ENCODE results near the gene PGRMC2. TPM values are rescaled to one million over a fixed set of nuclear protein-coding genes. Genes with fewer than 3 reads are reported as not detected.

PGRMC2 gene
- total and polyA plus RNA-seq, 2 experiments from 2014 or later: 14.0 to 38.9 TPM

- Histone ChIP-seq H3K27ac (no peak overlapping the region), H3K4me1 (ENCODE audit: low read depth) (peaks cover 10% of the 10 kb centered on the region), H3K27me3 (no peaks in the 10 kb centered on the region), H3K36me3 (no peaks in the 10 kb centered on the region), H3K9me3 (ENCODE audit: low read depth) (no peaks in the 10 kb centered on the region), H3K4me3 (no peak overlapping the region)
- TF ChIP-seq CTCF (IDR thresholded peaks at IDR 0.05; ENCODE audit: low read depth, low read length): no peak
- DNase-seq (ENCODE audit: low read depth in 1 of 2, low spot score in 1 of 2): no peak
Observed at GRCh38 chr4:128315756-128316520, 28.3 kb upstream of the PGRMC2 start.

DNA sequence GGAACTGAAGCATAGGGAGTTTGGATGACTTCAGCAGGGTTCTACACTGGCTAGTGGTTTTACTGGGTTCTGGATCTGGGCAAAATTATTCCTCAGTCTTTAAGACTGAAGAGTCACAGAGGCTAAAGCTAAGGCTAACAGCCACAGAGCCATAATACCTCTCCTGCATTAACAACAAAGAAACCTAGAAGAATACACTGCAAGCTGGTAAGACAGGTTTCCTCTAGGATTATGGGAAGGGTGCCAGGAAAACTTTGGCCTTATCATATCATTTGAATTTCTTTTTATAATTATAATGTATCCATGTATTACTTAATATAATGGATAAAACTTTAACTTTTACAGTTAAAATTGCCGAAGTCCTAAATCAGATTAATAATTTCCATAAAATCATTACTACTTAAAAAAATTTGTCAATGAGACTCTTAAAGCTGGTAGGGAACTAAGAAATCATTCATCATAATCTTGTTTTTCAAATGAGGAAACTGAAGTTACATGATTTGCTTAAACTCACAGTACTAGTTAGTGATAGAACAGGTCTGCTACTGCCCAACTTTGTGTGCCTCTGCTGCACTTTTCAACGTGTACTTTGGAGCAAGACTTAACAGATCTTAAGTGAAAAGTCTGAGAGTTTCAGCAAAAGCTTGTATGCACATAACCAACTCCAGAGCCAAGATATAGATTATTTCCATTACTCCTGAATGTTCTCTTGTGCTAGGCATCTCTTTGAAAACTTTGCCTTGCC lies 24.2 kb upstream of the PGRMC2 start:
- H3K36me3 ChIP-seq: no peaks in the 10 kb centered on the region
- H3K27me3 ChIP-seq: no peaks in the 10 kb centered on the region
- TF ChIP-seq CTCF (IDR thresholded peaks at IDR 0.05; ENCODE audit: low read depth, low read length): no peak
- DNase-seq (ENCODE audit: low read depth in 1 of 2, low spot score in 1 of 2): no peak
- H3K9me3 ChIP-seq (ENCODE audit: low read depth): no peaks in the 10 kb centered on the region
- no peak overlapping the region for H3K4me3 ChIP-seq
- H3K4me1 ChIP-seq (ENCODE audit: low read depth): peaks cover 34% of the 10 kb centered on the region
- no peak overlapping the region for H3K27ac ChIP-seq

DNA sequence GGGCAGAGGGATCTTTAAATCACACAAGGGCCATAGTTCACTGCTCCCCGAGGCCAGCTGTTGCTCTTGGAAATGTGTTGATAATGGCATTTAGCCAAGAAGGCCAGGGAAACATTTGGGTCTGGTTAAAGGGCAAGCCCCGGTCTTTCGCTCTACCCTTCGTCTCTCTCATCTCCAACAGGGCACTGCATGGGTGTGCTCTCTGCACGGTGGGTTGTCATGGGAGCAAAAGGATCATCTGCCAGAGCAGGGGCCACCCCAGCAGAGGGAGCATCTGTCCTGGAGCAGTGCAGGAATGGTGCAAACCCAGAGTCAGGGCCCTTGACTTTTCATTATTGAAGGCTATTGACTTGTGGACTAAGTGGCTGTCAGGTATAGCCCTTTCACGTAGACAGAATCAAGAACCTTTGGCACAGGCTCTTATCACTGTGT lies 22.7 kb upstream of the PGRMC2 start:
- Histone ChIP-seq H3K4me1 (ENCODE audit: low read depth) (peaks cover 34% of the 10 kb centered on the region), H3K27ac (no peak overlapping the region), H3K36me3 (no peaks in the 10 kb centered on the region), H3K27me3 (no peaks in the 10 kb centered on the region), H3K9me3 (ENCODE audit: low read depth) (no peaks in the 10 kb centered on the region), H3K4me3 (no peak overlapping the region)
- DNase-seq (ENCODE audit: low read depth in 1 of 2, low spot score in 1 of 2): peak; percentile 35 to 58
- peak; percentile 30 for TF ChIP-seq CTCF (IDR thresholded peaks at IDR 0.05; ENCODE audit: low read depth, low read length)

GRCh38 chr4:128309585-128309984 lies 22.0 kb upstream of the PGRMC2 start:
- no peak for DNase-seq (ENCODE audit: low read depth in 1 of 2, low spot score in 1 of 2)
- Histone ChIP-seq H3K9me3 (ENCODE audit: low read depth) (no peaks in the 10 kb centered on the region), H3K4me3 (no peak overlapping the region), H3K27me3 (no peaks in the 10 kb centered on the region), H3K27ac (peak overlapping the region; percentile 1), H3K36me3 (no peaks in the 10 kb centered on the region), H3K4me1 (ENCODE audit: low read depth) (peaks cover 34% of the 10 kb centered on the region)
- no peak for TF ChIP-seq CTCF (IDR thresholded peaks at IDR 0.05; ENCODE audit: low read depth, low read length)

- H3K36me3 ChIP-seq: no peaks in the 10 kb centered on the region
- H3K27me3 ChIP-seq: no peaks in the 10 kb centered on the region
- no peak for TF ChIP-seq CTCF (IDR thresholded peaks at IDR 0.05; ENCODE audit: low read depth, low read length)
- peaks cover 34% of the 10 kb centered on the region for H3K4me1 ChIP-seq (ENCODE audit: low read depth)
- H3K27ac ChIP-seq: no peak overlapping the region
- H3K4me3 ChIP-seq: no peak overlapping the region
- H3K9me3 ChIP-seq (ENCODE audit: low read depth): no peaks in the 10 kb centered on the region
- DNase-seq (ENCODE audit: low read depth in 1 of 2, low spot score in 1 of 2): peak in 1 of 2 donors; percentile 76
Observed at GRCh38 chr4:128308986-128309385, 21.4 kb upstream of the PGRMC2 start.

Measured in cardiac muscle cell (in vitro differentiated cells and primary cell).